NCI-H2196 (cell line): ENCODE data around the gene IPO11.

ENCODE experiments used
- DNase-seq: peaks from one replicate; lab custom pipeline; 2025; ENCODE audit not compliant: unreplicated experiment; lab: John Stamatoyannopoulos, UW

Gene IPO11

GRCh38 chr5:62412549-62413329 lies at the start of gene IPO11:
Gene IPO11 (plus strand): TSS chr5:62412763. CDS start chr5:62437280, 24,517 bp downstream.
- DNase-seq = peak; percentile 91

GRCh38 chr5:62369039-62369438 lies 43.5 kb upstream of the IPO11 start:
- no peak for DNase-seq

- DNase-seq = no peak
Measured at GRCh38 chr5:62371409-62371808, 41.2 kb upstream of the IPO11 start.

DNA sequence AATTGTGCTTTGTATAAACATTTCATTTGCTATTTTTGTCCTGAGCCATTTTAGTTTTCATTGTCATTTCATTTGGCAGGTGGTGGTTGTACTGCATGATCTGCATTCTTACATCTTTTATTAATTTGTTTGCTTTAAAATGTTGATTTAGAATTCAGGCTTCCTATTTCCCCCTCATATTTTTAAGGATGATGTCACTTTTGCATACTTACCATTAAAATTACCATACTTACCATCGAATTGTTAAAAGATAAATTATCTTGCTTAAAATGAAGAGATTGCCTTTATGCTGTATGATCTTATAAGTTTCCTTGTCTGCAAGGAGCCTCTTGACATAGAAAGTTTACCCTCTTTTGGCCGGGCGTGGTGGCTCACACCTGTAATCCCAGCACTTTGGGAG lies 40.0 kb upstream of the IPO11 start:
- DNase-seq = no peak

DNA sequence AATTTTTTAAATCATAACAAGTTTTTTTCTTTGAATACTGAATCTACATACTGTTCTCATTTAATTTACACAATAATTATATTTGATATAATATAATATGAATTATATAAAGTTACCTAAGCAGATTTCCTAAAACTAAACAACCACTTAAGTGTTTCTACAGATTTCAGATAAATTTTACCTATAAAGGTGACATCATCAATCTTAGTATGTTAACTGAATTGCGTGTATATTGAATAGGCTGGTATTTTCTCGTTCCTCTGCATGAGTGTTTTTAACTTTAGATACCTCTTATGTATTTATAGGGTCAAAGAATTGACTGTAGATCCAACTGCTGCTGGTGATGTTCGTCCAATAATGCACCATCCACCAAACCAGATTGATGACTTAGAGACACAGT lies 39.2 kb upstream of the IPO11 start:
- no peak for DNase-seq

DNA sequence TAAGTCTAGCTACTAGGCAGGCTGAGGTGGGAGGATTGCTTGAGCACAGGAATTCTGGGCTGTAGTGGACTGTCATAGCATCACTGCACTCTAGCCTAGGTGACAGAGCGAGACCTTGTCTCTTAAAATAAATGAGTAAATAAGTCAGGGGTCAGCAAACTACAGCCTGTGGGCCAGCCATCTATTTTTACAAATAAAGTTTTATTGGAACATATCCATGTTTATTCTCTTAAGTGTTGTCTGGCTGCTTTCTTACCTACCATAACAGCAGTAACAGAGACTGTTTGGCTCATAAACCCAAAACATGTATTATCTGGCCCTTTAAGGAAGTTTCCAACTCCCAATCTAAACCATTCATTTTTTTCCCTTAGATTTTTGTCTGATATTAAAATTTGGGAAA lies 38.5 kb upstream of the IPO11 start:
- DNase-seq = no peak

GRCh38 chr5:62375627-62376026 lies 36.9 kb upstream of the IPO11 start:
- no peak for DNase-seq

GRCh38 chr5:62376064-62376463 lies 36.5 kb upstream of the IPO11 start:
- no peak for DNase-seq

GRCh38 chr5:62385131-62385530 lies 27.4 kb upstream of the IPO11 start:
- no peak for DNase-seq

- DNase-seq = no peak
Measured at GRCh38 chr5:62385816-62386400, 26.7 kb upstream of the IPO11 start.

DNA sequence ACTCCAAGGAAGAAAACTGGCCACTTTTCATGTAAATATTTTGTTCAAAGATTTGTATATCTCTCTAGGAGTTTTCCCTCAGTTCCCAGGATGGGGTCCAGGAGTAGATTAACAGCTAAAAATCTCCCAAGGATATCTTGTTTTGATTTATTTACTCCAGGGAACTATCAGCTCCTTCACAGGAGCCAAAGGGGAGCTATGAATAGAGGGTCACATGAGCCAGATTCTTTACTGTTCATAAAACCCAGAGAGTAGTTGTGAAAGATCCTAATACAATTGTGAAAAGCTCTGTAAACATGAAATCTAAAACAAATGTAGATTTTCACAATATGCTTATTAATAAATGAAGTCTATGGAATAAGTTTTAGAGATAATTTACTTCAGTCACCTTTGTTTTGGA lies 25.7 kb upstream of the IPO11 start:
- no peak for DNase-seq

DNA sequence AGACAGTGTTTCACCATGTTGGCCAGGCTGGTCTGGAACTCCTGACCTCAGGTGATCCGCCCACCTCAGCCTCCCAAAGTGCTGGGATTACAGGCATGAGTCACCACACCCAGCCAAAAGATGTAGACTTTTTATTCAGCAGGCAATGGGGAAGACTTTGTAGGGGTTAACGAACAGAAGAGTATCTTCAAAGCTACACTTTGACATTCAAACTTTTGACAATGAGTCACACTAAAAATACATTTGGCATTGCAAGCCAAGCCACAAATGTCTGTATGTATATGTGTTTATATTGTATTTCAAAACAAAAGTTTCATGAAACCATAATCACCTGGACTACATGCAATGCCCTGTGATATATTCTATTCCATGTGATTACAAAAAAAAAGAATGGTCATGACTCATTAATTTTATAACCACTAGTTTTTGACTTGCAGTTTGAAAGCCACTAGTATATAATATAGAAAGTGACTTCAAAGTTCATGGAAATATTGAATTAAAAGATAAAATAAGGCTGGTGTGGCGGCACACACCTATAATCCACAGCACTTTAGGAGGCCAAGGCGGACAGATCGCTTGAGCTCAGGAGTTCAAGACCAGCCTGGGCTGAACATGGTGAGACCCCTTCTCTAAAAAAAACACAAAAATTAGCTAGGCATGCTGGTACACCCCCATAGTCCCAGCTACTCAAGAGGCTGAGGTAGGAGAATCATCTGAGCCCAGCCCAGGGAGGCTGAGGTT lies 17.2 kb upstream of the IPO11 start:
- DNase-seq = no peak

DNA sequence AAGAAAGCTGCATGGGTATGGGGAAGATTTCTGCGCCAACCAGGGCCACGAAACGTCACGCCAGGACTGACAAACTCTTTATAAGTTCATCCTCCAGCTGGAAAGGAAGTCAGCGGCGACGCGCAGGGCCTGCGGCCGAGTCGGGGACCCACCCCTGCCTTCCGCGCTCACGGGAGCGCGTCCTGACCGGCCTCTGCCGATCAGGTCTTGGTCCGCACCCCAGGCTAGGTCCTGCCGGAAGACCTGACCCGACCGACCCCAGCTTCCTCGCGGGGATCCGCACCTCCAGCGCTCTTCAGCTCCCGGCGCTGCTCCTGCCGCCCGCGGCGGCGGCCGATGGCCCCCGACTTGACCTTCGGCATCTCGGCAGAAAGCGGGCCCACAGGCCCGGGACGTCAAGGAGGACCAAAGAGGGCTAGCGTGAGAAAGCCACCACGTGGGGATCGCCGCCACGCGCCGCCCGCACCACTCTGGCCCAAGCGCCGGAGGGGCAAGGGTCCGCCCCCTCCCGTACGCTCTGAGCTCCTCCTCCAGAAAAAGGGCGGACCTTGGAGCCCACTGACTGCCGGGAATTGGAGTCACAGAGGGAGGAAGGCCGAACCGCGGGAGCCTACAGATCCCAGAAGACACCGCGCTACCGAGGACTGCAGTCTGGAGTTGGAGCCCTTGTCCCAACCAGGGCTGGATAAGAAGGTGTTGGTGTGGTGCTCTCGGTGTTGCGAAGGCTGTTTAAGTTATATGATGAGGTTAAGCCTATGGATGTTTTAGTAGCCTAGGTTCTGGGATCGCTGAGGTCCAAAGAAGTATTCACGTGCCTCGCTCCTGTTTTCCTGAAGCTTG lies 8.9 kb upstream of the IPO11 start, which contains the start of gene DIMT1:
TSS of gene DIMT1 (minus strand) at position 495 of the 840 bp plus-strand sequence. CDS start at position 362, 133 bp downstream.
- peak; percentile 83 for DNase-seq

- DNase-seq = no peak
Measured at GRCh38 chr5:62413711-62414110, 1.1 kb downstream of the IPO11 start.

DNA sequence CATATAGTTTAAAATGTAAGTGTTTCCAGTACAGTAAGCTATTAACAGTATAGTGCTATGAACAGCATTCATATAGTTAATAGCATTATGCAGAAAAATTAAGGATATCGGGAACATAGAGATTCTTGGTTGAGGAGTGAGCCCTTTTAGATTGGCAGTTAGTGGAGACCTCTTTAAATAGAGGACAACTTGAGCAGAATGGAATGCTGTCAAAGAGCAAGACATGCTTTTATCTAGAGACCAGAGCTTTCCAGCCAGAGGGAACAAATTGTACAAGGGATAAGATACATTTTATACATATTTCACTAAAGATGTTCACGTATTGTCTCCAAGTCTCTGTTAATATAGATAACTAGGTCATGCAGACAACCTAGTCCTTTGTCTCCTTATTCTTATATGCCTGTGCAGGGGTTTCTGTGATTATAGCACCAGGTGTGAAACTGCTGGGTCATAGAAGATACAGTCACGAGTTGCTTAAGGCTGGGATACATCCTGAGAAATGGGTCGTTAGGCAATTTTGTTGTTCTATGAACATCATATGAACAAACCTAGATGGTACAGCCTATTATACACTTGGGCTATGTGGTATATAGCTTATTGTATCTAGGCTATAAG lies 6.0 kb downstream of the IPO11 start:
- no peak for DNase-seq

- no peak for DNase-seq
Measured at GRCh38 chr5:62419609-62420008, 7.0 kb downstream of the IPO11 start.

DNA sequence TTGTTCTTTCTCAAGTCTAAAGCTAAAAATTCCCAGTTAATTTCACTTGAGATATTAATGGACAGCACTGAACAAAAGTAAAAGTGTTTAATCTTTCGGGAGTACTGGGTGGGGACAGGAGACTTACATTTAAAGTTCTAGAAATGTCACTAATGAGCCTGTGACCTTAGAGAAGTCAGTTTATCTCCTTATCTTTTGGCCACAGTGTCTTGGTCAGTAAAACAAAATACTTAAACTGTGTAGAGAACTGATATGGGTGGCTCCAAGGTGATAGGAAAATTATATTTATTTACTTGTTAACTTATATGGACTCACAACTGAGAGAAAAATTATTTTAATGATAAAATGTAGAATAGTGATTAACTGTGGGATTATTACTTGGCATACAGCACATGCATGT lies 8.9 kb downstream of the IPO11 start:
- no peak for DNase-seq

DNA sequence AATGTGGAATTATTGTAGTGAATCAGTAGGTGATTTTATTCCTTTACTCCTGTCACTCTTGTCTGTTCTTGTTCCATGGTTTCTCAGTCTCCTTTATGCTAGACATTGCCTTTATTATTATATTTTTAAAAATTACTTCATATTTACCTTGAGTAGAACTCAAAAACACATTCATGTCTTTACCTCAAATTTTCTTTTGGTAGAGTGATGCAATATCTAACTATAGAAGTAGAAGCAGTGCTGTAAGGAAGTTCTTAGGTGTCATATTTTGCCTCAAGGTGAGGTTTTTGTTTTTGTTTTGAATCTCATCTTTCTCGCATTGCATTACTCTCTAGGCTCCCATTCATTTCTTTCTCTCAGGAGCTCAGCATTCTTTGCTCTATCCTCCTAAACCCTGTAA lies 12.2 kb downstream of the IPO11 start:
- no peak for DNase-seq

GRCh38 chr5:62431735-62432620 lies 19.4 kb downstream of the IPO11 start:
- no peak for DNase-seq

- DNase-seq = no peak
Measured at GRCh38 chr5:62432621-62433064, 20.1 kb downstream of the IPO11 start.
